GM12801 (cell line): ENCODE measurements around the gene ACTL6A.

Experiments
- CTCF ChIP-seq: IDR thresholded peaks from one replicate; pipeline ENCODE4 v1.5.1; 2011; ENCODE audit warnings: control low read depth; ENCODE audit not compliant: insufficient read length; ENCODE audit errors: extremely low read depth

ACTL6A gene

GRCh38 chr3:179558742-179559364 is 3.9 kb upstream of the ACTL6A start:
- TF ChIP-seq CTCF = peak; percentile 74

- no peak for TF ChIP-seq CTCF
Observed at GRCh38 chr3:179560791-179561190, 1.9 kb upstream of the ACTL6A start.

DNA sequence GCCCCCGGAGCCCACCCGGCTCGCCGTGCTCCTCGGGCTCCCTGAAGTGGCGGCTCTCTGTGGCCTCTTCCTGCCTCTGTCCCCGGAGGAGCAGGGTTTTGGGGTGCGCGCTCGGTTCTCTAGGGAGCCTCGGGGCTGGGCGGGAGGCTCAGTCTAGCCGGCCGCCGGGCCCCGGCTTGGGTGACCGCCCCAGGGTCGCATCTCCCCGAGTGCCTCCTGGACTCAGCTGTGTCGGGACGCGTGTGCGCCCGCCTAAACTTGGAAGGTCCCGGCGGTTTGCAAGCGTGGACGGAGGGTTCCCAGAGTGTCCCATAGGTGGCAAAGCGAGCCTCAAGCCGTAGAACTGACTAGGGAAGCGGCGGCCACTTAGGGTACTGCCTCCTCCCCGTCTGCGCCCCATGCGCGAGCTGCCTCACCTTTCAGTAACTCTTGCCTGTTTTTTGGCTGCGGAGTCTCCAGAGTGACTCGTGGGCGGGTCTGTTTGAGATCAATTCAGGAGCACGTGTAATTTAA is 601 bp downstream of the ACTL6A start:
- TF ChIP-seq CTCF = no peak

- no peak for TF ChIP-seq CTCF
Observed at GRCh38 chr3:179565496-179565895, 2.8 kb downstream of the ACTL6A start.

GRCh38 chr3:179580992-179581391 is 18.3 kb downstream of the ACTL6A start:
- no peak for TF ChIP-seq CTCF

- TF ChIP-seq CTCF = no peak
Observed at GRCh38 chr3:179589143-179589542, 26.4 kb downstream of the ACTL6A start.

GRCh38 chr3:179590669-179591068 is 27.9 kb downstream of the ACTL6A start:
- no peak for TF ChIP-seq CTCF
